Lung (tissue), 12 donors: Measurements from ENCODE around the gene SERTAD2. TPM values are rescaled to one million over a fixed set of nuclear protein-coding genes. Genes with fewer than 3 reads are reported as not detected.

ENCODE experiments used
- ATAC-seq: fragments of 200-7000 bp; cut with Tn5 transposase; one replicate; pipeline ENCODE4 v1.9.1; 2020; ENCODE audit warnings: moderate number of reproducible peaks; ENCODE audit not compliant: insufficient read depth, low FRiP score
- DNase-seq, 3 donors: peaks; one replicate each; pipeline ENCODE4 v3.0.0-alpha.2; 2013 to 2017
- H3K27ac ChIP-seq, 2 donors: one replicate each; pipeline ENCODE4 v1.5.1; 2013; ENCODE audit warnings: mild to moderate bottlenecking in 2 of 2, moderate library complexity in 2 of 2, control low read depth in 1 of 2, inconsistent platforms in 1 of 2, low read depth in 1 of 2, low read length in 1 of 2
- H3K27me3 ChIP-seq, 3 donors: one replicate each; pipeline ENCODE4 v1.5.1; 2013; ENCODE audit warnings: low read length in 2 of 3; ENCODE audit not compliant: control insufficient read depth in 3 of 3, insufficient read depth in 3 of 3
- H3K36me3 ChIP-seq, 4 donors: one replicate each; pipeline ENCODE4 v1.5.1; 2013; ENCODE audit warnings: low read length in 4 of 4, mild to moderate bottlenecking in 1 of 4, moderate library complexity in 1 of 4; ENCODE audit not compliant: control insufficient read depth in 4 of 4, insufficient read depth in 4 of 4
- H3K4me1 ChIP-seq, 5 donors: one replicate each; pipeline ENCODE4 v1.5.1; 2013; ENCODE audit warnings: low read length in 5 of 5, mild to moderate bottlenecking in 2 of 5, moderate library complexity in 1 of 5; ENCODE audit not compliant: control insufficient read depth in 5 of 5, insufficient read depth in 5 of 5
- H3K4me3 ChIP-seq: one replicate; pipeline ENCODE4 v1.5.1; 2013; ENCODE audit warnings: mild to moderate bottlenecking, control low read depth, moderate library complexity
- H3K9ac ChIP-seq, 2 donors: one replicate each; pipeline ENCODE4 v1.5.1; 2013; ENCODE audit warnings: low read length in 2 of 2, control low read depth in 1 of 2; ENCODE audit not compliant: insufficient read depth in 1 of 2
- H3K9me3 ChIP-seq, 4 donors: one replicate each; pipeline ENCODE4 v1.5.1; 2013; ENCODE audit warnings: low read length in 3 of 4, mild to moderate bottlenecking in 1 of 4, moderate library complexity in 1 of 4; ENCODE audit not compliant: control insufficient read depth in 4 of 4, insufficient read depth in 3 of 4
- CTCF ChIP-seq: IDR thresholded peaks from 2 replicates; pipeline ENCODE4 v1.5.1; 2012; ENCODE audit warnings: mild to moderate bottlenecking; ENCODE audit errors: control extremely low read depth, extremely low read depth
- WGBS, 2 donors: extraction: QIAGEN DNeasy Blood & Tissue Kit; methylation state at CpG; one replicate each; pipeline ENCODE4 v1.1.7; 2013; 5-methylcytosine and 5-hydroxymethylcytosine counted together
- polyA plus RNA-seq, 2 donors: library from polyadenylated mRNA; stranded (reverse); fragments of 200-250 nt; gene quantifications; one replicate each; pipeline ENCODE4 v1.2.1, GENCODE V29; 2013
- total RNA-seq, 2 donors: library from RNA; depleted of rRNA in 1 of 2; stranded (reverse); fragments of >200 nt in 1 of 2; gene quantifications; one replicate each; pipeline ENCODE4 v1.2.1, GENCODE V29; 2014 to 2021
- donor health status: control.
- donor health status: control.
- donor health status: Bipolar disorder and iron deficiency.
- donor health status: healthy.
- donor health status: DM: yes; HTN: yes; CAD: no.

SERTAD2 gene
- total and polyA plus RNA-seq, 4 donors: 7.9 to 26.7 (median 15.4) TPM

- H3K9me3 ChIP-seq: no peaks in the 10 kb centered on the region
- no peak overlapping the region for H3K27ac ChIP-seq
Observed at GRCh38 chr2:64626963-64627760, 26.6 kb downstream of the SERTAD2 start.

GRCh38 chr2:64626146-64626809, 27.4 kb downstream of the SERTAD2 start:
- DNase-seq: no peak
- Histone ChIP-seq H3K9me3 (no peaks in the 10 kb centered on the region), H3K4me3 (no peak overlapping the region), H3K4me1 (peaks cover 0 to 34% (median 16%) of the 10 kb centered on the region in 5 donors), H3K27me3 (no peaks in the 10 kb centered on the region), H3K27ac (no peak overlapping the region), H3K9ac (no peak overlapping the region), H3K36me3 (peaks cover 0 to 7% (median 0%) of the 10 kb centered on the region in 4 donors)
- 87 to 94% methylated on average over 10 of the region's 10 CpGs for WGBS, 2 donors
- ATAC-seq: no peak
- TF ChIP-seq CTCF: no peak

More at GRCh38 chr2:64626963-64627760, 26.6 kb downstream of the SERTAD2 start:
- DNase-seq (peak in 1 of 3 donors; percentile 55), ATAC-seq (no peak)
- H3K4me1 ChIP-seq: peaks cover 0 to 43% (median 21%) of the 10 kb centered on the region in 5 donors
- H3K36me3 ChIP-seq: peaks cover 0 to 8% (median 0%) of the 10 kb centered on the region in 4 donors
- WGBS, 2 donors: 71 to 81% methylated on average over 27 of the region's 27 CpGs
- H3K4me3 ChIP-seq: no peak overlapping the region
- H3K9ac ChIP-seq: no peak overlapping the region
- no peak for TF ChIP-seq CTCF
- no peaks in the 10 kb centered on the region for H3K27me3 ChIP-seq

- TF ChIP-seq CTCF: no peak
- 85 to 89% methylated on average over 7 of the region's 7 CpGs for WGBS, 2 donors
- no peak overlapping the region for H3K4me3 ChIP-seq
- no peak overlapping the region for H3K27ac ChIP-seq
- peaks cover 0 to 27% (median 10%) of the 10 kb centered on the region in 5 donors for H3K4me1 ChIP-seq
- H3K9ac ChIP-seq: no peak overlapping the region
- no peak for ATAC-seq
- H3K36me3 ChIP-seq: no peaks in the 10 kb centered on the region
- no peaks in the 10 kb centered on the region for H3K27me3 ChIP-seq
- no peak for DNase-seq
- H3K9me3 ChIP-seq: no peaks in the 10 kb centered on the region
Observed at GRCh38 chr2:64625299-64626145, 28.2 kb downstream of the SERTAD2 start.
